GM18508 (cell line): Measurements from ENCODE around the gene SLC15A2.

Experiments
- ATAC-seq: cut with Tn5 transposase; IDR thresholded peaks from one replicate; pipeline ENCODE4 v1.9.1; 2021; ENCODE audit warnings: moderate number of reproducible peaks; ENCODE audit not compliant: insufficient read depth, unreplicated experiment

The SLC15A2 gene

GRCh38 chr3:121979246-121979645, 85.0 kb downstream of the SLC15A2 start:
- no peak for ATAC-seq

GRCh38 chr3:121979734-121980449, 85.7 kb downstream of the SLC15A2 start:
- ATAC-seq: no peak

- ATAC-seq: no peak
Measured at GRCh38 chr3:121980450-121980796, 86.2 kb downstream of the SLC15A2 start.

GRCh38 chr3:121981473-121981872, 87.3 kb downstream of the SLC15A2 start:
- no peak for ATAC-seq

GRCh38 chr3:121985846-121986245, 91.6 kb downstream of the SLC15A2 start:
- no peak for ATAC-seq

GRCh38 chr3:121988146-121988545, 93.9 kb downstream of the SLC15A2 start:
- no peak for ATAC-seq

- ATAC-seq: no peak
Measured at GRCh38 chr3:121989943-121990342, 95.7 kb downstream of the SLC15A2 start.

GRCh38 chr3:121992601-121993560, 98.7 kb downstream of the SLC15A2 start:
- no peak for ATAC-seq
